HepG2 (cell line): ENCODE results near the gene EYA4. TPM values are rescaled to one million over a fixed set of nuclear protein-coding genes. Genes with fewer than 3 reads are reported as not detected.

Experiments
- ARID2 ChIP-seq: sonication (generic); formaldehyde crosslinking; IDR thresholded peaks from 2 replicates; pipeline ENCODE4 v1.8.1; 2022; ENCODE audit warnings: mild to moderate bottlenecking, missing genetic modification reagents, borderline replicate concordance
- EEA1 ChIP-seq: sonication (generic); formaldehyde crosslinking; IDR thresholded peaks from 2 replicates; pipeline ENCODE4 v1.5.1; 2020; ENCODE audit warnings: mild to moderate bottlenecking, missing genetic modification reagents, borderline replicate concordance
- HNF1A ChIP-seq, 2 experiments: sonication (generic) in 1 of 2; formaldehyde crosslinking in 1 of 2; IDR thresholded peaks; 2 replicates each; pipeline versions ENCODE4 v1.4.0 to v1.6.1; 2016 to 2020; ENCODE audit warnings: borderline replicate concordance in 1 of 2, low read depth in 1 of 2, mild to moderate bottlenecking in 1 of 2, missing genetic modification reagents in 1 of 2
- SMARCC2 ChIP-seq: fragments of 450-650 bp; IDR thresholded peaks from 2 replicates; pipeline ENCODE4 v1.6.1; 2017; ENCODE audit warnings: antibody characterized with exemption, mild to moderate bottlenecking
- STAT6 ChIP-seq: sonication (generic); formaldehyde crosslinking; IDR thresholded peaks from 2 replicates; pipeline ENCODE4 v1.4.0; 2020; ENCODE audit warnings: missing genetic modification reagents, mild to moderate bottlenecking, borderline replicate concordance
- ZBTB42 ChIP-seq: sonication (generic); formaldehyde crosslinking; IDR thresholded peaks from 2 replicates; pipeline ENCODE4 v1.5.0; 2020; ENCODE audit warnings: mild to moderate bottlenecking, missing genetic modification reagents
- ZNF224 ChIP-seq: sonication (generic); formaldehyde crosslinking; IDR thresholded peaks from 2 replicates; pipeline ENCODE4 v1.5.0; 2020; ENCODE audit warnings: mild to moderate bottlenecking, missing genetic modification reagents
- ZNF557 ChIP-seq: sonication (generic); formaldehyde crosslinking; IDR thresholded peaks from 2 replicates; pipeline ENCODE4 v1.4.0; 2020; ENCODE audit warnings: missing genetic modification reagents
- ZNF569 ChIP-seq: sonication (generic); formaldehyde crosslinking; IDR thresholded peaks from 2 replicates; pipeline ENCODE4 v1.5.0; 2020; ENCODE audit warnings: mild to moderate bottlenecking, missing genetic modification reagents, moderate library complexity, borderline replicate concordance
- polyA plus RNA-seq, 8 experiments: library from polyadenylated mRNA; depleted of rRNA in 3 of 8; stranded (reverse) in 7 of 8; unstranded in 1 of 8; fragments of >200 nt; fragmentation: Illumina TruSeq in 4 of 8; extraction: Trizol in 4 of 8; gene quantifications; 2 replicates each; pipeline versions ENCODE4 v1.2.1 to v1.2.3, GENCODE V29; 2011 to 2016; ENCODE audit warnings: low read depth in 4 of 8, missing spikeins in 1 of 8, mixed read lengths in 1 of 8; ENCODE audit not compliant: insufficient read depth in 1 of 8
- total RNA-seq, 5 experiments: library from RNA; depleted of rRNA; stranded (reverse); fragments of >200 nt; fragmentation: Illumina TruSeq; extraction: Trizol; gene quantifications; 2 replicates each; pipeline ENCODE4 v1.2.3, GENCODE V29; 2016; ENCODE audit warnings: low read depth in 1 of 5
- TF ChIP-seq, protein P1 (sequence below): sonication (generic); formaldehyde crosslinking; IDR thresholded peaks from 2 replicates; pipeline ENCODE4 v1.4.0; 2020; ENCODE audit warnings: missing genetic modification reagents

The EYA4 gene
- total and polyA plus RNA-seq, 2 of the 13 experiments (the other 11 are each of a cell fraction or from before 2014, with no cell fraction given) = not detected

DNA sequence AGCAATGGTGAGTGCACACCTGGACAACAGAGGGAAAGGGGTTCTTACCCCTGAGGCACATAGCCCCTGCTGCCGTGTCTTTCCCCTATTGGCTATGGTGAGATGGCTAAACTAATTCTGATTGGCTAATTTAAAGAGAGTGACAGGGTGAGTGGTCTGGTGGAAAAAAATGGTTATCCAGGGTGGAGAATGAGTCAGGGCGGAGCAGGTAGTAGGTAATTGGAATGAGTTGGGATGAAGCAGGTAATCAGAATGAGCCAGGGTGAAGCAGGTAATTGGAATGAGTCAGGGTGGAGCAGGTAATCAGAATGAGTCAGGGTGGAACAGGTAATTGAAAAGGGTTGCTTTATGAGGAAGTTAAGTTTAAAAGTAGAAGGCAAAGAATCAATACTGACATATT, 200.3 kb downstream of the EYA4 start (continued):
- TF ChIP-seq, protein P1, sequence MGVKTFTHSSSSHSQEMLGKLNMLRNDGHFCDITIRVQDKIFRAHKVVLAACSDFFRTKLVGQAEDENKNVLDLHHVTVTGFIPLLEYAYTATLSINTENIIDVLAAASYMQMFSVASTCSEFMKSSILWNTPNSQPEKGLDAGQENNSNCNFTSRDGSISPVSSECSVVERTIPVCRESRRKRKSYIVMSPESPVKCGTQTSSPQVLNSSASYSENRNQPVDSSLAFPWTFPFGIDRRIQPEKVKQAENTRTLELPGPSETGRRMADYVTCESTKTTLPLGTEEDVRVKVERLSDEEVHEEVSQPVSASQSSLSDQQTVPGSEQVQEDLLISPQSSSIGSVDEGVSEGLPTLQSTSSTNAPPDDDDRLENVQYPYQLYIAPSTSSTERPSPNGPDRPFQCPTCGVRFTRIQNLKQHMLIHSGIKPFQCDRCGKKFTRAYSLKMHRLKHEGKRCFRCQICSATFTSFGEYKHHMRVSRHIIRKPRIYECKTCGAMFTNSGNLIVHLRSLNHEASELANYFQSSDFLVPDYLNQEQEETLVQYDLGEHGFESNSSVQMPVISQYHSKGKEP = no peak
- TF ChIP-seq ZBTB42 (no peak), ARID2 (no peak), SMARCC2 (no peak), HNF1A (IDR thresholded peaks at IDR 0.05; ENCODE audit: low read depth) (no peak), HNF1A (CRISPR knock-in tag; IDR thresholded peaks at IDR 0.05; ENCODE audit: borderline replicate concordance) (no peak), ZNF569 (CRISPR knock-in tag) (no peak), ZNF224 (CRISPR knock-in tag) (no peak), EEA1 (CRISPR knock-in tag) (no peak), ZNF557 (CRISPR knock-in tag) (no peak), STAT6 (CRISPR knock-in tag) (no peak)
